Measurements from ENCODE around the gene ALK.

Gene ALK

DNA sequence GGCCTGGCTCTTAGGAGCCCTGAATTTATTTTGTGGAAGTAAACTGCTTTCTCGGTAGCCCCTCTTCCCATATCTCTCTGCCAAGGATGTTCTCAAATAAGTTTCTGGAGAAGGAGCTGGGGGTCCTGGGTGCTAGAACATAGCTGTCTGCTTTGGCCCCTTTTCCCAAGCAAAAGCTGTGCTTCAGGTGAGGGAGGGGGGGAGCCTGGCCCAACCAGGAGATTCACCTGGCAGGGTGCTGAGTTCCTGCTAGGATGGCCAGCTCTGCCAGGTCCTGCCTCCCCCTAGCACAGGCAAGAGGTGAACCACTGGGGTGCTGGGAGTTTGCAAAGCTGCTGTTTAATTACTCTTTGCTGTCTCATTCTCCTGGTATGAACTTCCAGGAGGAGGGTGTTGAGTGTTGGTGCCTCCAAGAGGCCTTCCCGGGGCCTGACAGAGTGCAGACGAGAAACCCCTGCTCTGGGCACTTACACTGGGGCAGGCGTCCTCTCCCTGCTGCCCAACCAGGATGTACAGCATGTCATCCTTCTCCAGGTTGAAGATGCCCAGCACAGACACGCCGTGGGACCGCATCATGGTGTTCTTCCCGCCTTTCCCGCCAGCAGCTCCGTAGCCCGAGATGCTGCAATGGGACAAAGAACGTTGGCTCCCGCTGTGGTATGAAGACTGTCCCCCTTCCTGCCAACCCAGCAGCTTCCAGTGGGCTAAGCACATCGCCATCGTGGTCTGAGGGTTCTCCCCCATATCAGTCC is 682.0 kb downstream of the ALK start:
- no peak for DNase-seq

DNA sequence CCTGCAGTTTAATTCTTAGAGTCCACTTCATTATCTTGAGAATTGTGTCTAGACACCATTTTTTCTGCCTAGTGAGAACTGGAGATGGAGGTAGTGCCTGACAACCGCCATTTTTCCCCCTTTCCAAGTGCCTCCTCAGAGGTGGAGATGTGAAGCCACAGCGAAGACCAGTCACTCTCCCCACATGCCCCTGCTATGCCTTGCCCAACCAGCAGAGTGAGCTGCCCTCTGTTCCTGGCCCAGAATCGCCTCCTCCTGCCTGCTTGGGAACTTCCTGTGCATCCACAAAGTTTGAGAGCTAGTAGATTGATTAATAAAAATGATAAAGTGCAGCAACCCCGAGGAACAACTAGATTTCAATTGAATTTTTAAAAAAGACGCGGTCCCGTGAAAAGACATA is 682.9 kb downstream of the ALK start:
- no peak for DNase-seq

DNA sequence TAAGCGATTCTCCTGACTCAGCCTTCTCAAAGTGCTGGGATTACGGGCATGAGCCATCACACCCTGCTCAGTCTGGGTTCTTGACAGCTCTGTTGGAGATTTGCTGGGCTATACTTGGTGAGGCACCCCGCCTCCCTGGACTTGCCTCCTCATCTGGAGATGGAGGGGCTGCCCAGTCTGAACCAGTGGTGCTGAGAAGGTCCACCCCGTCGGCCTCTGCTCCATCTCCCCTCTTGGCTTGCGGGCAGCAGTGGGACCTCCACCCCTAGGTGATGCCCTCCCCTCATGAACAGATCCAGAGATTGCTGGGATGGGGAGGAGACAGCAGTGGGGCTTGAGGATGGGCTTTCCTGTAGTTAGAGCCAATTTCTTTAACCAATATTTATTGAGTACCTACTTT is 685.3 kb downstream of the ALK start:
- DNase-seq, result no peak

DNA sequence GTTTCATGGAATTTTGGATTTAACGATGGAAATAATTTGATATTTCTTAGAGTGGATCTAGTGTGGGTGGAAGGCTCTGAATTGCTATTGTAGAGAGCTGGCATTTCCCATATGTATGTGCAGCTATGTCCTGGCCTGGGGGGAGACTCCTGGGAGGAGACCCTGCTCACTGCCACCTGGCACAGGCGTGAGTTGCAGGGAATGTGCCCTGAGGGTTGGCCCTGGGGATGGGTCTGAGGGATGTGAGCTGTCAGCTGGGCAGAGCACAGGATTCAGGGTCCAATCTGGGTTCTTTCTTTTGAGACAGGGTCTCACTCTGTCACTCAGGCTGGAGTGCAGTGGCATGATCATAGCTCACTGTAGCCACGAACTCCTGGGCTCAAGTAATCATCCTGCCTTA is 686.0 kb downstream of the ALK start:
- no peak for DNase-seq

DNA sequence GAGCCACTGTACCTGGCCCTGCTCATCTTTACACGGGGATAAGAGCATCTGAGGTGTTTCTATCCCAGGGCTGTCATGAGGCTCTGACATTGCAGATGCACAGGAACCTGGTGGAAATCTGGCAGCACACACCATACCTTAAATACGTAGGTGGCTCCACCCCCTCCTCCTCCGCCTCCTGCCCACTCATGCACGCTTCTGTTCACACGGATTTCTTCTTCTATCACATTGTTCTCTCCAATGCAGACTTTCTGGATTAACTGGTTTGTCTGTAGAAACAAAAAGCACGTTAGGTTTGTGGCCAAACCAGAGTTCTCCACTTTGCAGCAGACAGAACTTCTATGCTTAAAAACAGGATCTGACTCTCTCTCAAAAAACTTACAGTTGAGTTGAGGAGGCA is 688.0 kb downstream of the ALK start:
- DNase-seq, result no peak

DNA sequence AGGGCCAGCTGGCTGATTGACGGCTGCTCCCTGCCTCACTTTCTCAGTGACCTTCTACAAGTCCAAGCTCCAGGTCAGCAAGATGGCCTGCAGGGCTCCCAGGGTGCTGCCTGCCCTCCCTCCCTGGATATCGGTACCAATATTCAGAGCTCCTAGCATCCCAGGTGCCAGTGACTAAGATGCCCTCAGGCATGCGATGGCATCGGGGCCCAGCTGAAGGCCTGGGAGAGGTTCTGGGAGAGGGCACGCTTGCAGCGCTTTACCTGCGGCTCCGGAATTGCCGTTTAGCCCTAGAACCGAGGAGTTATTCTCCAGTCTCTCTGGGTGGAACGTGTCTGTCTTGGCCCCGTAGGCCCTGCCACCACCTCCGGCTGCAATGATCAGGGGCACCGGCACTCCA is 689.3 kb downstream of the ALK start:
- DNase-seq, result no peak

DNA sequence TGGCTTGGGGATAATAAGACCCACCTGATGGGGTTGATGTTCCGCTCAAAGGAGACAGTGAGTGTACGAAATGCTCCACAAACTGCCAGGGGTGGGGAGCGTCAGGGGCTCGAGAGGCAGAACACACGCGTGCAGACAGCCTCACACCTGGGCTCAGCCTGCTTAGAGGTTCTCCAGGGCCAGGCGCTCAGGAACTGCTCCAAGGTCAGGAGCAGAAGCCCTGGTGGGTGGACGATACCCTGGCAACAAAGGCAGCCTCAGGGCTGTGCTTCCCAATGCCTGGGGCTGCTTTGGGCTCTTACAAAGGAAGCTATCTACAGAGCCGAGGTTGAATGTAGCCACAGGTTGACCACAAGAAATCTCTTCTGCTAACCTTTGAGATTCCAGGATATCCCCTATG is 691.7 kb downstream of the ALK start:
- no peak for DNase-seq

DNA sequence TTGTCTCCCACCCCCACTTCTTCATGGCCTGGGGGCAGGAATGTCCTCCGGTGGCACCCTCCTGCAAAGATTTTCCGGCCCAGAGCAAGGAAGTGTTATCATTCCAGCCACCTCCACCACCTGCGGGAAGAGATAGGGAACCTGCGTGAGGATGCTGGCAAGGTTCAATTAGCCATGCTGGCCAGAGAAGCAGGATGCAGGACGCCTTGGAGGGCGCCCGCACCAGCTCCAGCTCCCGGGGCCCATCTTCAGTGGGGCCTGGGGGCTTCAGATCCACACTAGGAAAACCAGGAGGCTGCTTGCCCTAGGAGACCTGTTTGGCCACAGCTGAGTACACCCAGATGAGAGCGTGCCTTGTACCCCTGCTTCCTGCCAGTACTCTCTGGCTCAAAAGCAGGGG is 692.4 kb downstream of the ALK start:
- DNase-seq, result no peak

DNA sequence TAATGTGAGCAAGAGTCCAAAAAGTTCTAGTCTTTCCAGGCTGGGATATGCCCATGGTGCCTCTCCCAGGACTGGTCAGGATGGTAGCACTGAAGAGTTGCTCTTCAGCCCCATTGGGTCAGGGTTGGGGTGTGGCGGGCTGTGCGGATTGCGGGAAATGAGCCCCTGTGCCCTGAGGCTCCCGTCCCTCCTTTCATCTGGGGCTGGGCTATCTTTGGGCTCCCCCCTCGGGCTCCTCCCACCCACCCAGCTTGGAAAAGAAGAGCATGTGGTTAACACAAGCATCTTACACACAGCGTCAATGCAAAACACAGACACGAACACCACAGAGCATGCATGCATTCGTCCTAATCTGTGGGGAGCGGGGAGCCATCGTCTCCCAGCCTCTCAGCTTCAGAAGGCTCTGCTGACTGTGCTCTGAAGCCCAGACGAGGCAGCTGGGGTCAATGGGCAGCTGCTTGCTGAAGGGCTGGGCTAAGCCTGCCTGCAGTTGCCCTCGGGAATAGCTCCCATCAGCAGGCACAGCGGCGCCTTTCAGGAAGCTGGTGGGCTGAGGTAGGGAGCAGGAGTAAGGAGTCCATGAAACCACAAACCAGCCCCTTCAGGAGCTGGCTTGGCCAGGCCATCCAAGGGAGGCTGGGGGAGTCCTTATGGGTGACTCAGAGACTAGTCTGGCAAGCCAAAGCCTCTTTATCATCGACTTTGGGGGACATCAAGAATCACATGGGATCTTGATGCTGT is 693.3 kb downstream of the ALK start:
- no peak for DNase-seq

DNA sequence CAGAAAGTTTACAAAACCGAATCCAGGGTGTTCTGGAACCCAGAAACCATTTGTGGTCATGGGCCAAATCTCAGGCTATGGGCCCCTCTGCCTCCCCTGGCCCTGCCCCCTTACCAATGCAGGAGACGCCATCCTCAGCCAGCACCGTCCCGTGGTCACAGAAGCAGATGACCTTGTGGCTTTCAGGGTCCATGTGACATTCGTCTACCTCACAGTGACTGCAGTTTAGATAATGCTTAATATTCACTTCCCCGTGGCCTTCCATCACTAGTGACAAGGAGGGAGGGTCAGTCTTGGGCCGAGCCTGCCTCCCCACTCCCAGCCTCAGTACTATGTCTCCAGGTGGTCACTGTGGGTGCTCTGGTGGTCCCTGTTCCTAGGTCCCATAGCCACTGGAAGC is 694.6 kb downstream of the ALK start:
- DNase-seq, result no peak

DNA sequence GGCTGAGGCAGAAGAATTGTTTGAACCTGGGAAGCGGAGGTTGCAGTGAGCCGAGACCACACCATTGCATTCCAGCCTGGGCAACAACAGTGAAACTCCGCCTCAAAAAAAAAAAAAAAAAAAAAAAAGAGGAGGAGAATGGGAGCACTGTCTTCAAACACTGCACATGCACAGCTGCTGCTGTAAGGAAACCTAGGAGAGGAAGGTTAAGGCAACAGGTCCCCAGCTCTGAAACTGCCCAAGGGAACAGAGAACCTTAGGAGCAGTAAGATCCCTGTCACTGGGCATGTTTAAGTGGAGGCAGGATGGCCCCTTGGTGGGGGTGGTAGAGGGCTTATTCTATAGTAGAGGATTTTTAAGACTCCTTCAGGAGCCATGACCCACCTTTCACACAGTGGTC is 695.0 kb downstream of the ALK start:
- no peak for DNase-seq

DNA sequence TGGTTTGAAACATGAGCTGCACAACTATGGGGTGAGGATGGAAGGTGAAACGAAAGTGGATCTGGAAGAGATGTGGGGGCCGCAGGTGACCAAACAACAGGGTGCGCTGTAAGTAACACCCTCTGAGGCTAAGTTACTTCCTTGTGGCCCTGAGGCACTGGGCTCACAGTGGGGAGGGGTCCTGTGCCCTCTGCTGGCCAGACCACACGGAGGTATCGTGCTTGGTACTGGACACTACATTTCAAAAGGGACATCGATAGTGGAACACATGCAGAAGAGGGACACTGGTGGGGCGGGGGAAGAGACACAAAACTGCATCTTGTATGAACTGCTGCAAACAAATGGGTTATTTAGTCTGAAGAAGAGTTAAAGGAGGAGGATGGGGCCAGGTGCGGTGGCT is 695.6 kb downstream of the ALK start:
- no peak for DNase-seq

DNA sequence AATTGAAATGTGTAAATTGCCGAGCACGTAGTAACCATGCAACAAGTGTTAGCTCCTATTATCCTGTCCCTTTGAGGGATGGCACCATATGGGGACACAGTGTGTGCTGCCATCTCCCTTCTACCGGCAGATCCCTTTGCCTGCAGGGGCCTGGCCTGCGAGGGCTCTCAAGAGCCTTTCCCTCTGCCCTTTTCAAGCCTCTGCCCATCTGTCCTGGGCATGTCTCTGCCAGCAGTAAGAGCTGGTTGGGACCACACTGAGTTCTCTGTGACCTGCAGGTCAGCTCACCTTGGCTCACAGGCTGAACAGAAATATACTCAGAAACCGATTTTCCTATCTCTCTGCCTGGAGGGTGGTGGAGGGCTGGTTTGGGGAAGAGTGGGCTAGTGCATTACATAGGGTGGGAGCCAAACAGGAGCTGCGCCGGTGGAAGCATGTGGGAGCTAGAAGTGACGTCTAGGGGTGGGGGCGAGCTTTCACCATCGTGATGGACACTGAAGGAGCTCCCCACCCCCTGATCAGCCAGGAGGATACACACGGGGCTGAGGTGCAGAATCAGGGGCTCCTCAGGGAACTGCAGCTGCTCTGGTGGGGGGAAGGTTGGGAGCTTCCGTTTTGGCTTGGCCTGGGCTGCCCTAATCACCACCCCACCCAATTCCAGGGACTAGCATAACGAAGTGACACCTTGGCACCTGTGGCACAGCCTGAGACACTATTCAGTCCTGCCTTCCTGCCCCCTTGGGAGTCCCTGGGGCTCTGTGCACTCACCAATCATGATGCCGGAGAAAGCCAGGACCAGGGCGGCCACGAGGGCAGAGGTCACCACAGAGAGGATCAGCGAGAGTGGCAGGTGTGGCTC is 696.5 kb downstream of the ALK start:
- no peak for DNase-seq

DNA sequence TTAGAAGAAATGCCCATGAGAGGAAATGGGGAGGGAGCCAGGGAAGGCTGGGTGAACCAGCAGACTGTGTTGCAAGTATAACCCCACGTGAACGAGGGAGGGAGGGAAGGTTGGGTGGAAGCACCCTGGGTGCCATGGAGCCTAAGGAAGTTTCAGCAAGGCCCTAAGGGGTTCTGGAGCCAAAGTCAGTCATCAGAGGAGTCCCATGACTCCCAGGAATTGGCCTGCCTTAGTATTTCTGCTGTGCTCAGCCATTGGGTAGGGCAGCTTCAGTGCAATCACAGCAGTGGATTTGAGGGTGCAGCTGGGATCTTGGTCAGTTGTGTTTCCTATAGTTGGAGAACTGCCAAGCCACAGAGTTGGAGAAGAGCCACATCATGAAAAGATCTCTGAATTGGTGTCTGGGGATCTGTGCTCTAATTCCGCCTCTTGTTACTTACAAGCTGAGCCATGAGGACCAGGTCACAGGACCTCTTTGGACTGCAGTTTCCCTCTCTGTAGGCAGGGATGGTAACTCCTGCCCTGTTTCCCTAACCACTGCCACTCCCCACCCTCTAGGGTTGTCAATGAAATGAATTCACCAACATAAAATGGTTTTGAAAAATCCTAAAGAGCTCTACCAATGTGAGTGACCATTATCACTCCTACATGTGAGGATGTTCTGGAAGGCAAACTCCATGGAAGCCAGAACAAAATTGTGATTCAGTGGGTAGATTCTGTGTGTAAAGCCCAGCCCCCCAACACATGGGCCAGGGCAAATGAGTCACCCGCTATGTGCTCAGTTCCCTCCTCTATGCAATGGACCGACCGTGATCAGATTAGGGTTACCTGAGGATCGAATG is 697.3 kb downstream of the ALK start:
- no peak for DNase-seq

DNA sequence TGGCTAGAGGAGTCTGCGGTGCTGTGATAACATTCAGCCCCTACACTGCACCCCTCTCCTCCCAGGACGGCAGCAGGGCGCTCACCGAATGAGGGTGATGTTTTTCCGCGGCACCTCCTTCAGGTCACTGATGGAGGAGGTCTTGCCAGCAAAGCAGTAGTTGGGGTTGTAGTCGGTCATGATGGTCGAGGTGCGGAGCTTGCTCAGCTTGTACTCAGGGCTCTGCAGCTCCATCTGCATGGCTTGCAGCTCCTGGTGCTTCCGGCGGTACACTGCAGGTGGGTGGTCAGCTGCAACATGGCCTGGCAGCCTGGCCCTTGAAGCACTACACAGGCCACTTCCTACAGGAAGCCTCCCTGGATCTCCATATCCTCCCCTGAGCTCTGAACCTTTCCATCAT is 698.1 kb downstream of the ALK start:
- no peak for DNase-seq

DNA sequence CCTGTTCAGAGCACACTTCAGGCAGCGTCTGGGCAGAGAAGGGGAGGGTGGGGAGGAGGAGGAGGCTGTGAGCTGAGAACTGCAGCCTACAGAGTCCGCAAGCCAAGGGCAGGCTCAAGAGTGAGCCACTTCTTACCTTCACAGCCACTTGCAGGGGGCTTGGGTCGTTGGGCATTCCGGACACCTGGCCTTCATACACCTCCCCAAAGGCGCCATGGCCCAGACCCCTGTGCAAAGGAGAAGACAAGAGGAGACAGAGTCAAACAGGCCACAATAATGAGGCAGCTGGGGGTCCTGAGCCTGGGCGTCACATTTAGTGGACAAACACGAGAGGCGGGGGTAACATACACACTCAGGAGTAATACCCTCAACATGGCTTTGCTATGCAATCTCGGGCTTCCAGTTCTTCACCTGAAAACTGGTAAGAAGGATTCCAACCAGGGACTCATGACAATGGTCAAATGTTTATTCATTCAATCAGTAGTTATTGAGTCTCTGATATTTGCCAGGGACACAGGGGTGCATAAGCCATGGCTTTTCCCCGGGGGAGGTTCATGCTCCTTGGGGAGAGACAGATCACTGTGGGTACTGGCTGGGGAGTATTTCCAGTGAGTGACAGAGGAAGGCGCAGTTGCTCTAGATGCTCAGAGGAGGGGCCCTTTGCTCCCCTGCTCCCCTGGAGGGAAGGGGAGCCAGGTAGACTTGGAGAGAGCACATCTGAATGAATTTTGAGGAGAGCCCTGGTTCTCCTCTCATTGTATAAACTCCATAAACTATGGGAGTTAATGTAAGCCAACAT is 698.8 kb downstream of the ALK start:
- DNase-seq, result no peak

DNA sequence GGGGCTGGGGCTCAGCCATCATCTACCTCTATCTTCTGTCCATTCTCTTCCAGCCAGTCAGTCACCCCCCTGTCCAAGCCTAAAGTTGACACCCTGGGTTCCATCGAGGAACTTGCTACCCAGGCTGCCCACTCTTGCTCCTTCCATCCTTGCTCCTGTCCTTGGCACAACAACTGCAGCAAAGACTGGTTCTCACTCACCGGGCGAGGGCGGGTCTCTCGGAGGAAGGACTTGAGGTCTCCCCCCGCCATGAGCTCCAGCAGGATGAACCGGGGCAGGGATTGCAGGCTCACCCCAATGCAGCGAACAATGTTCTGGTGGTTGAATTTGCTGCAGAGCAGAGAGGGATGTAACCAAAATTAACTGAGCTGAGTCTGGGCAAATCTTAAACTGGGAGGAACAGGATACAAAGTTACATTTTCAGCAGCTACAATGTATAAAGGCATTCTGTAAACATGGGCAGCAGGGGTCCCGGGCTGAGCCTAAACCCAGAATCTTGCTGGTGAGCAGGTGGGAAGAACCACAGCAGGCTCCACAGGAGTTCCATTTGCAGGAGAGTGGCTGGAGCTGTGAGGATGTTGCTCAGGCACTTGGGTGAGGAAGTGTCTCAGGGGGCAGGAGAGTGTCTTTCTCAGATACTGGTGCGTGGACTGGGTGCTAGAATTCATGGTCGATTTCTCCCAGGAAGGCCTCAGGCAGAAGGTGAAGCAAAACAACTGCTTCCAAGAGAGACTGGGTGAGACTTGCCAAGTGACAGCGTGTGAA is 700.7 kb downstream of the ALK start:
- DNase-seq, result no peak

DNA sequence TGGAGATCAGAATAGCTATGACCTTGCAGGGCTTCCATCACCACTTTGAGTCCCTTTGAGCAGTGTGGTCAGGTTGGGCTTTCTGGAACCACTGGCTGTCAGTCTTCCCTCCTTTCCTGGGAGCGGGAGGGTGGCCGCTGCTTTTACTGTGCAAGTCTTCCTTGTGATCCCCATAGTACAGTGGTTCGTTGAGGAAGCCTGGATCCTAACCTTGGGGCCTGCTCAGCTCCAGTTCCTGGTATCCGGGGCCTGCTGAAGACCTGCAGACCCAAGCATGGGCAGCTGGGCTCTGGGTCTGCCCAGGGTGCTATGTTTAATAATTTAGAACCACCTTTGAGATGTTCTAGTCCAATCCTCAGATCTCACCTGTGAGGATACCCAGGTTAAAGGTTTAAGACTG is 702.0 kb downstream of the ALK start:
- DNase-seq, result no peak

DNA sequence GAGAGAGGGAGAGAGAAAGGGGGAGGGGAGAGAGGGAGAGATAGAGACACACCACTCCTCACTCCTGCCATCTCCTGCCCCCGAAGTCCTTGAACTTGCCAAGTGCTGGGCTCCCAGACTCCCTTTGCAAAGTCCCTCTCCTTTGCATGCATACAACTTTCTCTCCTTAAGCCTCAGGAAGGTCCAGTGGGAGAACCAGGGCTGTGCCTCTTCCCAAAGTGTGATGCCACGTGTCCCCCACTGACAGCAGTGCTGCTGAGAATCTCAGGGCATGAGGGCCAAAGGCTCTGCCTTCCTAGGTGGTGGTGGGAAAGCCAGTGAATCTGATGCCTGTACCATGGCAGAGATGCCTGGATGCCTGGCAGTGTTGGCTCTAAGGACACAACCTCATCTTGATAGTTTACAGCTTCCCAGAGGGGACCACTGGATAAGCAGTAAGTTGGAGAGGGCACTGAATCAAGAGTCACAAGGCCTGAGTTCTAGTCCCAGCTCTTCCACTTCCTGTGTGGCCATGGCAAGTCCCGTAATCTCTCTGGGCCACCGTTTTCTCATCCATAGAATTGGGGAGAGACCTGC is 702.7 kb downstream of the ALK start:
- DNase-seq, result no peak

DNA sequence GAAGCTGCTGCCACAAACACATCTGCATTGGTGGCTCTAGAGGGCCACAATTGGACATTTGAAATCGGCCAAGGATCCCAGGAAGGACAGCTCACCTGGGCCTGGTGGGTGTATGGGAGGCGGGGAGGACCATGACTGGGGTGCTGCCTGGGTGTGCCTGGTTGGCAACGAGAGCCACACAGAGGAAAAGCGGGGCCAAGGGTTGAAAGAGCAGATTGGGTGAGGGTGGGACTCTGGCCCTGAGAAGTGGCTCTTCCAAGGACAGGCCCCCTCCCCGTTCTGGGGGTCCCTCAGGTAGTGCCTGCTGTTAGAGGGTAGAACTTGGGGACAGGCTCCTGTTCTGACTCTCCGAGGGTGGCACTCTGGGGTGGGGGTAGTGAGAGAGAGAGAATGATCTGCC is 703.3 kb downstream of the ALK start:
- DNase-seq, result no peak

DNA sequence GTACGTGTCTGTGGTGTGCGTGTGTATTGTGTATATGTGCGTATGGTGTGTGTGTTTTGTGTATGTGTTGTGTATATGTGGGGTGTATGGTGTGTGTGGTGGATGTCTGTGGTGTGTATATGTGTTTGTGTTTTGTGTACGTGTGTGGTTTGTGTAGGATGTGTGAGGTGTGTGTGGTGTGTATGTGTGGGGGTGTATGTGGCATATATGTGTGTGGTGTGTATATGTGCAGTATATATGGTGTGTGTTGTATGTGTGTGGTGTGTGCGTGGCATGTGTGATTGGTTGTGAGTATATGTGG is 704.8 kb downstream of the ALK start:
- no peak for DNase-seq
